Neural crest cell (in vitro differentiated cells): ENCODE data around the gene PTGS1. TPM values are rescaled to one million over a fixed set of nuclear protein-coding genes. Genes with fewer than 3 reads are reported as not detected.

ENCODE experiments used
- DNase-seq: peaks from one replicate; pipeline ENCODE4 v3.0.0; 2021; ENCODE audit warnings: low read depth, mixed read lengths, low spot score
- H3K27ac Mint-ChIP-seq: one replicate; pipeline ENCODE4 v1.8.0; 2021; ENCODE audit warnings: mild to moderate bottlenecking, mixed read lengths; ENCODE audit not compliant: unreplicated experiment
- H3K27me3 Mint-ChIP-seq: 2 replicates; pipeline ENCODE4 v1.8.0; 2021; ENCODE audit warnings: low read depth, mild to moderate bottlenecking, mixed read lengths
- H3K36me3 Mint-ChIP-seq: 2 replicates; pipeline ENCODE4 v1.8.0; 2021; ENCODE audit warnings: low read depth, mild to moderate bottlenecking, mixed read lengths
- H3K4me1 Mint-ChIP-seq: 2 replicates; pipeline ENCODE4 v1.8.0; 2021; ENCODE audit warnings: mixed read lengths
- H3K4me3 Mint-ChIP-seq: one replicate; pipeline ENCODE4 v1.8.0; 2021; ENCODE audit warnings: mild to moderate bottlenecking, mixed read lengths
- H3K9me3 Mint-ChIP-seq: 2 replicates; pipeline ENCODE4 v1.8.0; 2021; ENCODE audit warnings: mixed read lengths
- CTCF ChIP-seq: fragments of 200-600 bp; sonication (generic); conservative IDR thresholded peaks from 2 replicates; pipeline ENCODE4 v1.5.0; 2021; ENCODE audit warnings: antibody characterized with exemption, mild to moderate bottlenecking
- total RNA-seq: library from RNA; stranded (reverse); gene quantifications from 2 replicates; pipeline ENCODE4 v1.2.1, GENCODE V29; 2021

Gene PTGS1
- total RNA-seq, 1 donor from 2014 or later: 0.37 TPM

GRCh38 chr9:122383992-122384461 is 13.2 kb downstream of the PTGS1 start:
- peaks cover 4% of the 10 kb centered on the region for H3K4me1 Mint-ChIP-seq

GRCh38 chr9:122386311-122386872 is 15.6 kb downstream of the PTGS1 start:
- Mint-ChIP-seq H3K9me3 (no peaks in the 10 kb centered on the region), H3K4me3 (no peak overlapping the region), H3K27me3 (peaks cover 11% of the 10 kb centered on the region), H3K4me1 (peaks cover 4% of the 10 kb centered on the region), H3K27ac (no peak overlapping the region), H3K36me3 (no peaks in the 10 kb centered on the region)
- TF ChIP-seq CTCF: no peak
- DNase-seq: no peak

More at GRCh38 chr9:122383992-122384461, 13.2 kb downstream of the PTGS1 start:
- DNase-seq: no peak
- Mint-ChIP-seq H3K27me3 (peaks cover 5% of the 10 kb centered on the region), H3K9me3 (no peaks in the 10 kb centered on the region), H3K27ac (no peak overlapping the region), H3K36me3 (no peaks in the 10 kb centered on the region), H3K4me3 (no peak overlapping the region)
- no peak for TF ChIP-seq CTCF

GRCh38 chr9:122387536-122387935 is 16.7 kb downstream of the PTGS1 start:
- no peak overlapping the region for H3K4me3 Mint-ChIP-seq
- H3K9me3 Mint-ChIP-seq: no peaks in the 10 kb centered on the region
- H3K27me3 Mint-ChIP-seq: peaks cover 11% of the 10 kb centered on the region
- no peaks in the 10 kb centered on the region for H3K36me3 Mint-ChIP-seq
- TF ChIP-seq CTCF: no peak
- no peak for DNase-seq
- H3K4me1 Mint-ChIP-seq: peaks cover 4% of the 10 kb centered on the region
- H3K27ac Mint-ChIP-seq: peak overlapping the region; percentile 79

GRCh38 chr9:122389195-122389594 is 18.4 kb downstream of the PTGS1 start:
- no peaks in the 10 kb centered on the region for H3K9me3 Mint-ChIP-seq
- no peaks in the 10 kb centered on the region for H3K36me3 Mint-ChIP-seq
- H3K4me3 Mint-ChIP-seq: no peak overlapping the region
- DNase-seq: no peak
- peaks cover 4% of the 10 kb centered on the region for H3K4me1 Mint-ChIP-seq
- H3K27ac Mint-ChIP-seq: no peak overlapping the region
- H3K27me3 Mint-ChIP-seq: peaks cover 24% of the 10 kb centered on the region
- no peak for TF ChIP-seq CTCF

GRCh38 chr9:122389799-122390481 is 19.1 kb downstream of the PTGS1 start:
- no peaks in the 10 kb centered on the region for H3K9me3 Mint-ChIP-seq
- H3K27me3 Mint-ChIP-seq: peaks cover 30% of the 10 kb centered on the region
- H3K36me3 Mint-ChIP-seq: no peaks in the 10 kb centered on the region
- TF ChIP-seq CTCF: no peak
- H3K27ac Mint-ChIP-seq: no peak overlapping the region
- DNase-seq: no peak
- peaks cover 4% of the 10 kb centered on the region for H3K4me1 Mint-ChIP-seq
- no peak overlapping the region for H3K4me3 Mint-ChIP-seq
